Neuronal stem cell (in vitro differentiated cells): ENCODE measurements around the gene KIF25.
A peak's percentile ranks its signal among the peaks of the same experiment; 100 is the strongest.

Experiments used
- DNase-seq: peaks from one replicate; pipeline ENCODE4 v3.0.0-alpha.2; 2013; ENCODE audit warnings: low spot score
- H2AFZ ChIP-seq: one replicate; pipeline ENCODE4 v1.6.1; 2013; ENCODE audit warnings: mild to moderate bottlenecking, low read length, inconsistent platforms
- H2AK5ac ChIP-seq: 2 replicates; pipeline ENCODE4 v1.6.1; 2013; ENCODE audit warnings: low read depth, mild to moderate bottlenecking, inconsistent platforms, low read length, moderate library complexity, mixed read lengths
- H2BK120ac ChIP-seq: 2 replicates; pipeline ENCODE4 v1.6.1; 2013; ENCODE audit warnings: low read depth, mild to moderate bottlenecking, inconsistent platforms, low read length, moderate library complexity, mixed read lengths
- H2BK12ac ChIP-seq: one replicate; pipeline ENCODE4 v1.6.1; 2013; ENCODE audit warnings: low read length, inconsistent platforms
- H2BK15ac ChIP-seq: 2 replicates; pipeline ENCODE4 v1.6.1; 2013; ENCODE audit warnings: mild to moderate bottlenecking, low read length, inconsistent platforms, mixed read lengths
- H2BK5ac ChIP-seq: one replicate; pipeline ENCODE4 v1.6.1; 2013; ENCODE audit warnings: inconsistent platforms, mild to moderate bottlenecking, low read length, moderate library complexity
- H3K14ac ChIP-seq: one replicate; pipeline ENCODE4 v1.6.1; 2013; ENCODE audit warnings: low read length, inconsistent platforms
- H3K18ac ChIP-seq: 2 replicates; pipeline ENCODE4 v1.6.1; 2013; ENCODE audit warnings: low read length, inconsistent platforms
- H3K23ac ChIP-seq: 2 replicates; pipeline ENCODE4 v1.6.1; 2013; ENCODE audit warnings: low read depth, mild to moderate bottlenecking, mixed read lengths, low read length, inconsistent platforms; ENCODE audit not compliant: poor library complexity
- H3K27ac ChIP-seq: replicated peaks from 3 replicates; pipeline ENCODE4 v1.5.1; 2013; ENCODE audit warnings: low read length, inconsistent platforms
- H3K27me3 ChIP-seq, 3 experiments: 2 replicates each; pipeline ENCODE4 v1.6.1; 2013; ENCODE audit warnings: low read length in 3 of 3, mild to moderate bottlenecking in 2 of 3, inconsistent platforms in 1 of 3, low read depth in 1 of 3, mixed read lengths in 1 of 3, moderate library complexity in 1 of 3; ENCODE audit not compliant: control insufficient read depth in 3 of 3, insufficient read depth in 3 of 3
- H3K36me3 ChIP-seq, 2 donors: replicated peaks in 1 of 2; 2 replicates each; pipeline ENCODE4 v1.6.1; 2013; ENCODE audit warnings: low read length in 2 of 2; ENCODE audit not compliant: control insufficient read depth in 2 of 2, insufficient read depth in 2 of 2
- H3K4ac ChIP-seq: 2 replicates; pipeline ENCODE4 v1.6.1; 2013; ENCODE audit warnings: inconsistent platforms, mild to moderate bottlenecking, low read length, moderate library complexity
- H3K4me1 ChIP-seq, 2 donors: 1 replicate in 1 of 2; 2 replicates in 1 of 2; pipeline ENCODE4 v1.6.1; 2013; ENCODE audit warnings: low read length in 2 of 2, low read depth in 1 of 2; ENCODE audit not compliant: control insufficient read depth in 2 of 2, insufficient read depth in 1 of 2
- H3K4me2 ChIP-seq: one replicate; pipeline ENCODE4 v1.6.1; 2013; ENCODE audit warnings: mild to moderate bottlenecking, low read length, inconsistent platforms; ENCODE audit not compliant: insufficient read depth, poor library complexity, severe bottlenecking
- H3K4me3 ChIP-seq, 2 donors: 2 replicates each; pipeline ENCODE4 v1.5.1; 2013; ENCODE audit warnings: low read length in 2 of 2, mild to moderate bottlenecking in 2 of 2, inconsistent platforms in 1 of 2, moderate library complexity in 1 of 2
- H3K79me1 ChIP-seq: one replicate; pipeline ENCODE4 v1.6.1; 2013; ENCODE audit warnings: low read depth, mild to moderate bottlenecking, inconsistent platforms, low read length, moderate library complexity
- H3K9ac ChIP-seq: one replicate; pipeline ENCODE4 v1.6.1; 2013; ENCODE audit warnings: mild to moderate bottlenecking, low read depth, low read length, inconsistent platforms; ENCODE audit not compliant: poor library complexity
- H3K9me3 ChIP-seq, 2 donors: replicated peaks in 1 of 2; 2 replicates each; pipeline versions ENCODE3 to v1.6.1; 2013; ENCODE audit warnings: low read length in 2 of 2, mild to moderate bottlenecking in 2 of 2, inconsistent platforms in 1 of 2, low read depth in 1 of 2, mixed read lengths in 1 of 2, moderate library complexity in 1 of 2; ENCODE audit not compliant: control insufficient read depth in 2 of 2, insufficient read depth in 1 of 2
- H4K8ac ChIP-seq: one replicate; pipeline ENCODE4 v1.6.1; 2013; ENCODE audit warnings: low read depth, mild to moderate bottlenecking, inconsistent platforms, low read length, moderate library complexity
- H4K91ac ChIP-seq: one replicate; pipeline ENCODE4 v1.6.1; 2013; ENCODE audit warnings: low read length, low read depth, mild to moderate bottlenecking, inconsistent platforms; ENCODE audit not compliant: poor library complexity
- WGBS, 2 donors: extraction: QIAGEN DNeasy Blood & Tissue Kit; methylation state at CpG; one replicate each; pipeline ENCODE4 v1.1.7; 2013; ENCODE audit warnings: missing lambda C conversion rate in 2 of 2, mixed read lengths in 1 of 2; ENCODE audit not compliant: insufficient read length in 2 of 2, insufficient replicate concordance in 1 of 2; ENCODE audit errors: extremely low coverage in 2 of 2; 5-methylcytosine and 5-hydroxymethylcytosine counted together

Gene KIF25

GRCh38 chr6:168022488-168023321, 25.2 kb downstream of the KIF25 start:
- no peak overlapping the region for H3K23ac ChIP-seq
- no peak overlapping the region for H2BK12ac ChIP-seq
- no peaks in the 10 kb centered on the region for H3K79me1 ChIP-seq
- H3K27me3 ChIP-seq, result no peaks in the 10 kb centered on the region
- peaks cover 0 to 4% of the 10 kb centered on the region in 2 donors for H3K9me3 ChIP-seq
- no peaks in the 10 kb centered on the region for H3K36me3 ChIP-seq
- no peak overlapping the region for H2AK5ac ChIP-seq
- no peak overlapping the region for H3K9ac ChIP-seq
- no peak overlapping the region for H3K18ac ChIP-seq
- peaks cover 0 to 3% of the 10 kb centered on the region in 2 donors for H3K4me1 ChIP-seq
- no peak overlapping the region for H2BK5ac ChIP-seq
- 100% methylated on average over 1 of the region's 7 CpGs; no CpG with 5 or more reads in 1 of the 2 donors for WGBS, 2 donors
- H3K4me2 ChIP-seq, result no peak overlapping the region
- no peak overlapping the region for H3K14ac ChIP-seq
- no peak overlapping the region for H3K4me3 ChIP-seq
- H4K91ac ChIP-seq, result no peak overlapping the region
- no peak overlapping the region for H2BK120ac ChIP-seq
- H3K27ac ChIP-seq, result no peak overlapping the region
- no peak overlapping the region for H3K4ac ChIP-seq
- H2AFZ ChIP-seq, result no peak overlapping the region
- no peak overlapping the region for H4K8ac ChIP-seq
- no peak overlapping the region for H2BK15ac ChIP-seq
- DNase-seq, result no peak

- Histone ChIP-seq H3K27ac (no peak overlapping the region), H3K4ac (no peak overlapping the region), H3K27me3 (no peaks in the 10 kb centered on the region), H3K79me1 (no peaks in the 10 kb centered on the region), H2BK12ac (no peak overlapping the region), H3K4me2 (no peak overlapping the region), H2AK5ac (no peak overlapping the region), H3K4me1 (peaks cover 0 to 3% of the 10 kb centered on the region in 2 donors), H3K4me3 (no peak overlapping the region), H2BK5ac (no peak overlapping the region), H4K91ac (no peak overlapping the region), H2BK120ac (no peak overlapping the region), H3K9ac (no peak overlapping the region), H3K36me3 (no peaks in the 10 kb centered on the region), H3K18ac (no peak overlapping the region), H4K8ac (no peak overlapping the region), H3K9me3 (peaks cover 0 to 2% of the 10 kb centered on the region in 2 donors), H3K14ac (no peak overlapping the region), H2AFZ (no peak overlapping the region), H2BK15ac (no peak overlapping the region), H3K23ac (no peak overlapping the region)
- WGBS, 2 donors, result no CpG with 5 or more reads among the region's 18 CpGs
- no peak for DNase-seq
These were observed 27.6 kb downstream of the KIF25 start for GRCh38 chr6:168024951-168025510.

GRCh38 chr6:168025831-168026710, 28.6 kb downstream of the KIF25 start:
- H2AFZ ChIP-seq, result no peak overlapping the region
- H2BK15ac ChIP-seq, result peak overlapping the region; percentile 15
- H3K27me3 ChIP-seq, result no peaks in the 10 kb centered on the region
- no peaks in the 10 kb centered on the region for H3K36me3 ChIP-seq
- H3K14ac ChIP-seq, result no peak overlapping the region
- H3K4me1 ChIP-seq, result peaks cover 0 to 6% of the 10 kb centered on the region in 2 donors
- H2BK12ac ChIP-seq, result peak overlapping the region; percentile 63
- WGBS, 2 donors, result no CpG with 5 or more reads among the region's 20 CpGs
- no peak for DNase-seq
- no peak overlapping the region for H2BK120ac ChIP-seq
- no peak overlapping the region for H3K4me3 ChIP-seq
- no peak overlapping the region for H2BK5ac ChIP-seq
- H4K8ac ChIP-seq, result no peak overlapping the region
- H3K9me3 ChIP-seq, result peaks cover 0 to 2% of the 10 kb centered on the region in 2 donors
- peak overlapping the region; percentile 34 for H4K91ac ChIP-seq
- peak overlapping the region; percentile 25 for H2AK5ac ChIP-seq
- no peak overlapping the region for H3K27ac ChIP-seq
- no peak overlapping the region for H3K4ac ChIP-seq
- no peaks in the 10 kb centered on the region for H3K79me1 ChIP-seq
- H3K9ac ChIP-seq, result no peak overlapping the region
- H3K4me2 ChIP-seq, result no peak overlapping the region
- H3K18ac ChIP-seq, result peak overlapping the region; percentile 44
- no peak overlapping the region for H3K23ac ChIP-seq
